ENCODE data around the gene THAP7. TPM values are rescaled to one million over a fixed set of nuclear protein-coding genes. Genes with fewer than 3 reads are reported as not detected.

THAP7 gene
- total and polyA plus RNA-seq, 2 donors from 2014 or later, result 25.5 to 44.1 TPM

- intact Hi-C loops (cut with DNase I), result no loop called here
- Histone ChIP-seq H3K9me3 (ENCODE audit: control insufficient read depth in 2 of 3, insufficient read depth in 1 of 3, low read length in 3 of 3) (no peaks in the 10 kb centered on the region), H3K4me3 (ENCODE audit: low read length in 3 of 3) (no peak overlapping the region), H3K27ac (ENCODE audit: low read depth in 2 of 2, low read length in 2 of 2) (no peak overlapping the region), H3K9ac (ENCODE audit: low read length in 3 of 3) (no peak overlapping the region), H3K27me3 (ENCODE audit: control insufficient read depth, insufficient read depth, low read length) (no peaks in the 10 kb centered on the region), H3K4me1 (ENCODE audit: control insufficient read depth in 2 of 3, insufficient read depth in 2 of 3, low read depth in 1 of 3, low read length in 3 of 3) (peaks cover 0 to 13% (median 4%) of the 10 kb centered on the region in 3 donors), H3K36me3 (ENCODE audit: control insufficient read depth in 2 of 3, insufficient read depth in 3 of 3, low read length in 3 of 3) (peaks cover 0 to 20% (median 8%) of the 10 kb centered on the region in 3 donors)
- no peak for TF ChIP-seq CTCF (IDR thresholded peaks at IDR 0.05; ENCODE audit: borderline replicate concordance, extremely low read depth, insufficient read depth)
- no peak for DNase-seq
- FAIRE-seq, result no peak
These were observed 5.9 kb downstream of the THAP7 start for GRCh38 chr22:20996031-20996410.

- no peaks in the 10 kb centered on the region for H3K9me3 ChIP-seq (ENCODE audit: control insufficient read depth in 2 of 3, insufficient read depth in 1 of 3, low read length in 3 of 3)
- H3K27ac ChIP-seq (ENCODE audit: low read depth in 2 of 2, low read length in 2 of 2), result no peak overlapping the region
- intact Hi-C loops (cut with DNase I), result no loop called here
- H3K4me1 ChIP-seq (ENCODE audit: control insufficient read depth in 2 of 3, insufficient read depth in 2 of 3, low read depth in 1 of 3, low read length in 3 of 3), result peaks cover 0 to 8% (median under 1%) of the 10 kb centered on the region in 3 donors
- H3K9ac ChIP-seq (ENCODE audit: low read length in 3 of 3), result no peak overlapping the region
- H3K27me3 ChIP-seq (ENCODE audit: control insufficient read depth, insufficient read depth, low read length), result no peaks in the 10 kb centered on the region
- no peak for TF ChIP-seq CTCF (IDR thresholded peaks at IDR 0.05; ENCODE audit: borderline replicate concordance, extremely low read depth, insufficient read depth)
- no peak overlapping the region for H3K4me3 ChIP-seq (ENCODE audit: low read length in 3 of 3)
- no peak for FAIRE-seq
- DNase-seq, result peak in 1 of 5 donors; percentile 73
- peaks cover 0 to 20% (median 8%) of the 10 kb centered on the region in 3 donors for H3K36me3 ChIP-seq (ENCODE audit: control insufficient read depth in 2 of 3, insufficient read depth in 3 of 3, low read length in 3 of 3)
These were observed 6.4 kb downstream of the THAP7 start for GRCh38 chr22:20995329-20996030.

GRCh38 chr22:20994902-20995241 lies 7.0 kb downstream of the THAP7 start:
- DNase-seq (peak in 1 of 5 donors; percentile 45), FAIRE-seq (no peak)
- Histone ChIP-seq H3K4me3 (ENCODE audit: low read length in 3 of 3) (no peak overlapping the region), H3K27ac (ENCODE audit: low read depth in 2 of 2, low read length in 2 of 2) (no peak overlapping the region), H3K4me1 (ENCODE audit: control insufficient read depth in 2 of 3, insufficient read depth in 2 of 3, low read depth in 1 of 3, low read length in 3 of 3) (peaks cover 0 to 3% (median 0%) of the 10 kb centered on the region in 3 donors), H3K36me3 (ENCODE audit: control insufficient read depth in 2 of 3, insufficient read depth in 3 of 3, low read length in 3 of 3) (peaks cover 0 to 20% (median 8%) of the 10 kb centered on the region in 3 donors), H3K9me3 (ENCODE audit: control insufficient read depth in 2 of 3, insufficient read depth in 1 of 3, low read length in 3 of 3) (no peaks in the 10 kb centered on the region), H3K27me3 (ENCODE audit: control insufficient read depth, insufficient read depth, low read length) (no peaks in the 10 kb centered on the region), H3K9ac (ENCODE audit: low read length in 3 of 3) (no peak overlapping the region)
- TF ChIP-seq CTCF (IDR thresholded peaks at IDR 0.05; ENCODE audit: borderline replicate concordance, extremely low read depth, insufficient read depth), result no peak
- intact Hi-C loops (cut with DNase I), result no loop called here
